ENCODE data around the gene FAM124B. TPM values are rescaled to one million over a fixed set of nuclear protein-coding genes. Genes with fewer than 3 reads are reported as not detected.

FAM124B gene
- total RNA-seq, 1 experiment from 2014 or later, result not detected

DNA sequence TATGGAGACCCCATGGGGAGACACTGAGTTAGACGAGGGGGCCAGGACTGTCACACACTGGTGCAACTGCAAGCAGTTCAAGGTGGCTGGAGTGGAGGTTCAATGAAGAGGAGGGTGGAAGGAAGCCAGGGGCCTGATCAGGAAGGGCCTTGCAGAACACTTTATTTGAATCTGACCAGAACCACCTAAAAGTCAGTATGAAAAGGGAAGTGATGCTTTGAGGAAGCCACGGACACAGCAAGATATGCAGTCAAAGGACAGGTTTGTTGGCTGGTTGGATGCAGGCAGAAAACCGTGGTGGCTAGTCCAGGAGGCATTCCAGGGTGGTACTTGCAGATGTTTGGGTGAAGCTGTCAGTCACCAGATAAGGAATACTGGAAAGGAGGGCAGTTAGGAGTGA is 3.5 kb upstream of the FAM124B start:
- intact Hi-C loops (cut with micrococcal nuclease; ENCODE audit: unreplicated experiment), result no loop called here
- no peak overlapping the region for H3K4me3 Mint-ChIP-seq (ENCODE audit: unreplicated experiment)
- H3K27me3 Mint-ChIP-seq (ENCODE audit: insufficient read depth, unreplicated experiment), result peaks cover 9% of the 10 kb centered on the region

DNA sequence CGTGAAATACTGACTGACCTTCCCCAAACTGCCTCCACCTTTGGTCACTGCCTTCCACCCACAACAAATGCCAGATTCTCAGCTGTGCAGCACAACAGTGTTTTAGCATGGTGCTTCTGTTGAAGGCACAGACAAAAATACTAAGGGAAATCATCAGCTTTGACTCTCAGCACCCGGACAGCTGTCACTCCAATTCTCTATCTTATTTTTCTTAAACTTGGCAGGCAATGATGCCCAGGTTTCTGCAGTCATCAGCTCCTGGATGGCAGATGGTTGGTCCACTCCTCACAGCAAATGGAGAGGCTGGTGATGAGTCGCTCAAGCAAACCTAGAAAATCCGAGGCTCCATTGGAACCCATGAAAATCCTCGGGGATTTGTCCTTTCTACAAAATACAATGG is 2.9 kb upstream of the FAM124B start:
- no peak overlapping the region for H3K27ac Mint-ChIP-seq (ENCODE audit: unreplicated experiment)
- BruUV-seq (replicated peaks), result no TSS peak
- no peaks in the 10 kb centered on the region for H3K9me3 Mint-ChIP-seq (ENCODE audit: unreplicated experiment)
- intact Hi-C loops (cut with micrococcal nuclease; ENCODE audit: unreplicated experiment), result no loop called here
- Histone ChIP-seq H3K27me3 (replicated peaks; ENCODE audit: control insufficient read depth, insufficient read depth, low read length) (no peaks in the 10 kb centered on the region; the same call in 1 of the 2 replicates), H3K4me3 (ENCODE audit: low read depth, low read length) (no peak overlapping the region), H3K36me3 (ENCODE audit: control insufficient read depth, insufficient read depth, low read length) (no peaks in the 10 kb centered on the region), H3K4me1 (no peaks in the 10 kb centered on the region), H3K9me3 (no peaks in the 10 kb centered on the region)
- ChIA-PET POLR2A (interaction anchor here (0.5 kb wide), 1 partner anchor 181 kb away, joined by 3 read pairs; the partner anchor contains the start of gene CUL3), CTCF (no interaction called here)
- no peaks in the 10 kb centered on the region for H3K36me3 Mint-ChIP-seq (ENCODE audit: insufficient read depth, unreplicated experiment)
- TF ChIP-seq, protein P1, sequence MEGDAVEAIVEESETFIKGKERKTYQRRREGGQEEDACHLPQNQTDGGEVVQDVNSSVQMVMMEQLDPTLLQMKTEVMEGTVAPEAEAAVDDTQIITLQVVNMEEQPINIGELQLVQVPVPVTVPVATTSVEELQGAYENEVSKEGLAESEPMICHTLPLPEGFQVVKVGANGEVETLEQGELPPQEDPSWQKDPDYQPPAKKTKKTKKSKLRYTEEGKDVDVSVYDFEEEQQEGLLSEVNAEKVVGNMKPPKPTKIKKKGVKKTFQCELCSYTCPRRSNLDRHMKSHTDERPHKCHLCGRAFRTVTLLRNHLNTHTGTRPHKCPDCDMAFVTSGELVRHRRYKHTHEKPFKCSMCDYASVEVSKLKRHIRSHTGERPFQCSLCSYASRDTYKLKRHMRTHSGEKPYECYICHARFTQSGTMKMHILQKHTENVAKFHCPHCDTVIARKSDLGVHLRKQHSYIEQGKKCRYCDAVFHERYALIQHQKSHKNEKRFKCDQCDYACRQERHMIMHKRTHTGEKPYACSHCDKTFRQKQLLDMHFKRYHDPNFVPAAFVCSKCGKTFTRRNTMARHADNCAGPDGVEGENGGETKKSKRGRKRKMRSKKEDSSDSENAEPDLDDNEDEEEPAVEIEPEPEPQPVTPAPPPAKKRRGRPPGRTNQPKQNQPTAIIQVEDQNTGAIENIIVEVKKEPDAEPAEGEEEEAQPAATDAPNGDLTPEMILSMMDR (IDR thresholded peaks at IDR 0.05; ENCODE audit: insufficient read depth in 1 of 2, low read depth in 1 of 2, low read length in 1 of 2, severe bottlenecking in 1 of 2, unreplicated experiment in 1 of 2), result no peak
- H3K27me3 Mint-ChIP-seq (ENCODE audit: insufficient read depth, unreplicated experiment), result peaks cover 9% of the 10 kb centered on the region
- no peak for DNase-seq
- no peaks in the 10 kb centered on the region for H3K4me1 Mint-ChIP-seq (ENCODE audit: low read depth, unreplicated experiment)
- no peak overlapping the region for H3K4me3 Mint-ChIP-seq (ENCODE audit: unreplicated experiment)

More for the DNA sequence above, 3.5 kb upstream of the FAM124B start:
- Histone ChIP-seq H3K4me1 (no peaks in the 10 kb centered on the region), H3K36me3 (ENCODE audit: control insufficient read depth, insufficient read depth, low read length) (no peaks in the 10 kb centered on the region), H3K9me3 (no peaks in the 10 kb centered on the region), H3K27me3 (replicated peaks; ENCODE audit: control insufficient read depth, insufficient read depth, low read length) (no peaks in the 10 kb centered on the region; the same call in 1 of the 2 replicates), H3K4me3 (ENCODE audit: low read depth, low read length) (no peak overlapping the region)
- TF ChIP-seq, protein P1 (IDR thresholded peaks at IDR 0.05; ENCODE audit: insufficient read depth in 1 of 2, low read depth in 1 of 2, low read length in 1 of 2, severe bottlenecking in 1 of 2, unreplicated experiment in 1 of 2), result no peak
- CTCF ChIA-PET, result no interaction called here
- Mint-ChIP-seq H3K36me3 (ENCODE audit: insufficient read depth, unreplicated experiment) (no peaks in the 10 kb centered on the region), H3K9me3 (ENCODE audit: unreplicated experiment) (no peaks in the 10 kb centered on the region), H3K27ac (ENCODE audit: unreplicated experiment) (no peak overlapping the region), H3K4me1 (ENCODE audit: low read depth, unreplicated experiment) (no peaks in the 10 kb centered on the region)
- no TSS peak for BruUV-seq (replicated peaks)
- DNase-seq, result no peak
- POLR2A ChIA-PET, result no interaction called here

DNA sequence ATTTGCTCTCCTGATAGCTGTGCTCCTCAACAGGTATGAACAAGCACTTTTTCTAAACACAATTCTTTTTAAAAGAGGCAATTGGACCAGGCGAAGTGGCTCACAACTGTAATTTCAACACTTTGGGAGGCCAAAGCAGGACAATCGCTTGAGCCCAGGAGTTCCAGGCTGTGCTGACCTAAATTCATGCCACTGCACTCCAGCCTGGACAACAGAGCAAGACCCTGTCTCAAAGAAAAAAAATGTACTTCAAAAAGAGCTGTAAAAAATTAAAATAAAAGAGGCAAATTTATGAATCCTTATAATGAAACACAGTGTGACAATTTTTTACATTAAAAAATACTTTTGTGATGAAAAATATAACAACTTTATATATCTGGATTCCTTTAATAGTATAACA is 1.8 kb upstream of the FAM124B start:
- H3K36me3 Mint-ChIP-seq (ENCODE audit: insufficient read depth, unreplicated experiment), result no peaks in the 10 kb centered on the region
- POLR2A ChIA-PET, result no interaction called here

More for the DNA sequence above, 1.8 kb upstream of the FAM124B start:
- TF ChIP-seq, protein P1 (IDR thresholded peaks at IDR 0.05; ENCODE audit: insufficient read depth in 1 of 2, low read depth in 1 of 2, low read length in 1 of 2, severe bottlenecking in 1 of 2, unreplicated experiment in 1 of 2), result no peak
- Histone ChIP-seq H3K4me1 (no peaks in the 10 kb centered on the region), H3K9me3 (no peaks in the 10 kb centered on the region), H3K4me3 (ENCODE audit: low read depth, low read length) (no peak overlapping the region), H3K36me3 (ENCODE audit: control insufficient read depth, insufficient read depth, low read length) (no peaks in the 10 kb centered on the region), H3K27me3 (replicated peaks; ENCODE audit: control insufficient read depth, insufficient read depth, low read length) (no peaks in the 10 kb centered on the region; the same call in 1 of the 2 replicates)
- Mint-ChIP-seq H3K27me3 (ENCODE audit: insufficient read depth, unreplicated experiment) (peaks cover 9% of the 10 kb centered on the region), H3K4me3 (ENCODE audit: unreplicated experiment) (no peak overlapping the region), H3K4me1 (ENCODE audit: low read depth, unreplicated experiment) (no peaks in the 10 kb centered on the region), H3K9me3 (ENCODE audit: unreplicated experiment) (no peaks in the 10 kb centered on the region), H3K27ac (ENCODE audit: unreplicated experiment) (no peak overlapping the region)
- DNase-seq, result no peak
- CTCF ChIA-PET, result interaction anchor here (0.5 kb wide), 1 partner anchor 243 kb away, joined by 3 read pairs; no protein-coding TSS in a partner anchor
- intact Hi-C loops (cut with micrococcal nuclease; ENCODE audit: unreplicated experiment), result no loop called here
- BruUV-seq (replicated peaks), result no TSS peak
